Lung (tissue), 12 donors: ENCODE data around the gene PKHD1. TPM values are rescaled to one million over a fixed set of nuclear protein-coding genes. Genes with fewer than 3 reads are reported as not detected.

Source experiments
- ATAC-seq: fragments of 200-7000 bp; cut with Tn5 transposase; one replicate; pipeline ENCODE4 v1.9.1; 2020; ENCODE audit warnings: moderate number of reproducible peaks; ENCODE audit not compliant: insufficient read depth, low FRiP score
- DNase-seq, 3 donors: peaks; one replicate each; pipeline ENCODE4 v3.0.0-alpha.2; 2013 to 2017
- H3K27ac ChIP-seq, 2 donors: one replicate each; pipeline ENCODE4 v1.5.1; 2013; ENCODE audit warnings: mild to moderate bottlenecking in 2 of 2, moderate library complexity in 2 of 2, control low read depth in 1 of 2, inconsistent platforms in 1 of 2, low read depth in 1 of 2, low read length in 1 of 2
- H3K27me3 ChIP-seq, 3 donors: one replicate each; pipeline ENCODE4 v1.5.1; 2013; ENCODE audit warnings: low read length in 2 of 3; ENCODE audit not compliant: control insufficient read depth in 3 of 3, insufficient read depth in 3 of 3
- H3K36me3 ChIP-seq, 4 donors: one replicate each; pipeline ENCODE4 v1.5.1; 2013; ENCODE audit warnings: low read length in 4 of 4, mild to moderate bottlenecking in 1 of 4, moderate library complexity in 1 of 4; ENCODE audit not compliant: control insufficient read depth in 4 of 4, insufficient read depth in 4 of 4
- H3K4me1 ChIP-seq, 5 donors: one replicate each; pipeline ENCODE4 v1.5.1; 2013; ENCODE audit warnings: low read length in 5 of 5, mild to moderate bottlenecking in 2 of 5, moderate library complexity in 1 of 5; ENCODE audit not compliant: control insufficient read depth in 5 of 5, insufficient read depth in 5 of 5
- H3K4me3 ChIP-seq: one replicate; pipeline ENCODE4 v1.5.1; 2013; ENCODE audit warnings: mild to moderate bottlenecking, control low read depth, moderate library complexity
- H3K9ac ChIP-seq, 2 donors: one replicate each; pipeline ENCODE4 v1.5.1; 2013; ENCODE audit warnings: low read length in 2 of 2, control low read depth in 1 of 2; ENCODE audit not compliant: insufficient read depth in 1 of 2
- H3K9me3 ChIP-seq, 4 donors: one replicate each; pipeline ENCODE4 v1.5.1; 2013; ENCODE audit warnings: low read length in 3 of 4, mild to moderate bottlenecking in 1 of 4, moderate library complexity in 1 of 4; ENCODE audit not compliant: control insufficient read depth in 4 of 4, insufficient read depth in 3 of 4
- CTCF ChIP-seq: IDR thresholded peaks from 2 replicates; pipeline ENCODE4 v1.5.1; 2012; ENCODE audit warnings: mild to moderate bottlenecking; ENCODE audit errors: control extremely low read depth, extremely low read depth
- WGBS, 2 donors: extraction: QIAGEN DNeasy Blood & Tissue Kit; methylation state at CpG; one replicate each; pipeline ENCODE4 v1.1.7; 2013; 5-methylcytosine and 5-hydroxymethylcytosine counted together
- polyA plus RNA-seq, 2 donors: library from polyadenylated mRNA; stranded (reverse); fragments of 200-250 nt; gene quantifications; one replicate each; pipeline ENCODE4 v1.2.1, GENCODE V29; 2013
- total RNA-seq, 2 donors: library from RNA; depleted of rRNA in 1 of 2; stranded (reverse); fragments of >200 nt in 1 of 2; gene quantifications; one replicate each; pipeline ENCODE4 v1.2.1, GENCODE V29; 2014 to 2021
- donor health status: control.
- donor health status: control.
- donor health status: Bipolar disorder and iron deficiency.
- donor health status: healthy.
- donor health status: DM: yes; HTN: yes; CAD: no.

Gene PKHD1
- total and polyA plus RNA-seq, 4 donors = 0.01 to 6.1 (median 0.09) TPM

- Histone ChIP-seq H3K9me3 (no peaks in the 10 kb centered on the region), H3K9ac (no peak overlapping the region), H3K36me3 (no peaks in the 10 kb centered on the region), H3K4me1 (no peaks in the 10 kb centered on the region), H3K27ac (no peak overlapping the region), H3K27me3 (no peaks in the 10 kb centered on the region), H3K4me3 (no peak overlapping the region)
- DNase-seq = no peak
- no peak for TF ChIP-seq CTCF
- ATAC-seq = no peak
- 85 to 87% methylated on average over 6 of the region's 6 CpGs for WGBS, 2 donors
Measured at GRCh38 chr6:51737580-51738360, 349.6 kb downstream of the PKHD1 start.

GRCh38 chr6:51725155-51725554, 362.3 kb downstream of the PKHD1 start:
- DNase-seq = no peak
- ATAC-seq = no peak
- WGBS, 2 donors = 81% methylated on average over 2 of the region's 2 CpGs

GRCh38 chr6:51720327-51720726, 367.1 kb downstream of the PKHD1 start:
- no peak for DNase-seq
- H3K36me3 ChIP-seq = no peaks in the 10 kb centered on the region
- H3K9me3 ChIP-seq = no peaks in the 10 kb centered on the region
- WGBS, 2 donors = 76 to 84% methylated on average over 3 of the region's 3 CpGs
- no peak overlapping the region for H3K27ac ChIP-seq
- no peak for TF ChIP-seq CTCF
- no peaks in the 10 kb centered on the region for H3K4me1 ChIP-seq
- ATAC-seq = no peak
- H3K4me3 ChIP-seq = no peak overlapping the region
- H3K9ac ChIP-seq = no peak overlapping the region
- H3K27me3 ChIP-seq = no peaks in the 10 kb centered on the region

More at GRCh38 chr6:51725155-51725554, 362.3 kb downstream of the PKHD1 start:
- no peaks in the 10 kb centered on the region for H3K36me3 ChIP-seq
- no peak overlapping the region for H3K27ac ChIP-seq
- peaks cover 0 to 2% (median 0%) of the 10 kb centered on the region in 4 donors for H3K9me3 ChIP-seq
- H3K4me3 ChIP-seq = no peak overlapping the region
- H3K27me3 ChIP-seq = no peaks in the 10 kb centered on the region
- no peak for TF ChIP-seq CTCF
- no peaks in the 10 kb centered on the region for H3K4me1 ChIP-seq
- H3K9ac ChIP-seq = no peak overlapping the region
